ENCODE data around the gene ARIH1. TPM values are rescaled to one million over a fixed set of nuclear protein-coding genes. Genes with fewer than 3 reads are reported as not detected.

The ARIH1 gene
- total and polyA plus RNA-seq, 2 experiments from 2014 or later = 30.5 to 48.6 TPM

DNA sequence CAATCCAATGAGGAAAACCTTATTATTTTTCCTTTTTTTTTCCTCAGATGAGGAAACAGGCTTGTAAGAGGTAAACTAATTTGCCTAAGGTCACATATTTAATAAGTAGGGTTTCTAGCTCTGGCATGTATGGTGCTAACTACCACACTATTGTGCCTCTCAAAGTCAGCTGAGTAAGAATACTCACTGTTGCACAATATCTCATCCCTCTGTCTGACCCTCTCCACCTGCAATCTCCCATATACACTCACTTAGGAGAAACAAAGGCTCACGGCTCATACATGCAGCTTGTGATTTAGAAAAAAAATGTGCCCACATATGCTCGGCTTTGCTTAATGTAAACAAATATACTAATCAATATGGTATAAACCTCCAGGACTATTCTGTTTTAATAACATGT is 10.4 kb upstream of the ARIH1 start (continued):
- TF ChIP-seq NANOG (IDR thresholded peaks at IDR 0.05; ENCODE audit: borderline replicate concordance) (no peak), EZH2phosphoT487 (IDR thresholded peaks at IDR 0.05; ENCODE audit: unreplicated experiment) (no peak), EZH2 (IDR thresholded peaks at IDR 0.05; ENCODE audit: low read depth, unreplicated experiment) (no peak), CREB1 (CRISPR knock-in tag; IDR thresholded peaks at IDR 0.05; ENCODE audit: low read depth) (no peak), ZNF331 (CRISPR knock-in tag; IDR thresholded peaks at IDR 0.05; ENCODE audit: low read depth) (no peak), POLR2AphosphoS5 (IDR thresholded peaks at IDR 0.05; ENCODE audit: low read depth) (no peak)
- TF ChIP-seq, protein P1, sequence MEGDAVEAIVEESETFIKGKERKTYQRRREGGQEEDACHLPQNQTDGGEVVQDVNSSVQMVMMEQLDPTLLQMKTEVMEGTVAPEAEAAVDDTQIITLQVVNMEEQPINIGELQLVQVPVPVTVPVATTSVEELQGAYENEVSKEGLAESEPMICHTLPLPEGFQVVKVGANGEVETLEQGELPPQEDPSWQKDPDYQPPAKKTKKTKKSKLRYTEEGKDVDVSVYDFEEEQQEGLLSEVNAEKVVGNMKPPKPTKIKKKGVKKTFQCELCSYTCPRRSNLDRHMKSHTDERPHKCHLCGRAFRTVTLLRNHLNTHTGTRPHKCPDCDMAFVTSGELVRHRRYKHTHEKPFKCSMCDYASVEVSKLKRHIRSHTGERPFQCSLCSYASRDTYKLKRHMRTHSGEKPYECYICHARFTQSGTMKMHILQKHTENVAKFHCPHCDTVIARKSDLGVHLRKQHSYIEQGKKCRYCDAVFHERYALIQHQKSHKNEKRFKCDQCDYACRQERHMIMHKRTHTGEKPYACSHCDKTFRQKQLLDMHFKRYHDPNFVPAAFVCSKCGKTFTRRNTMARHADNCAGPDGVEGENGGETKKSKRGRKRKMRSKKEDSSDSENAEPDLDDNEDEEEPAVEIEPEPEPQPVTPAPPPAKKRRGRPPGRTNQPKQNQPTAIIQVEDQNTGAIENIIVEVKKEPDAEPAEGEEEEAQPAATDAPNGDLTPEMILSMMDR (conservative IDR thresholded peaks at IDR 0.05; ENCODE audit: low read depth in 2 of 2) = no peak

DNA sequence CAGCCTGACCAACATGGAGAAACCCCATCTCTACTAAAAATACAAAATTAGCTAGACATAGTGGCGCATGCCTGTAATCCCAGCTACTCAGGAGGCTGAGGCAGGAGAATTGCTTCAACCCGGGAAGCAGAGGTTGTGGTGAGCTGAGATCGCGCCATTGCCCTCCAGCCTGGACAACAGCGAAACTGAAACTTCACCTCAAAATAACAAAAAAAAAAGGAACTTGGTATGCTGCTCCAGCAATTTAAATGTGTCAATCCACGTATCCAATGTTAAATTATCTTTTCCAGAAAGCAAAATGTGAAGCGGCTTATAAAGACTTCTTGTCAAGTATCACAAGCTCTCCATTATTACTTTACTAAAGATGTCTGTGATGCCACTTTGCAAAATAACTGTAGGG is 9.9 kb upstream of the ARIH1 start:
- H3K9me3 Mint-ChIP-seq = no peaks in the 10 kb centered on the region; the same call in 2 of the 3 replicates
- ATAC-seq (no peak), DNase-seq (ENCODE audit: low spot score) (no peak)
- H3K4me3 Mint-ChIP-seq = no peak overlapping the region
- no peaks in the 10 kb centered on the region for H3K36me3 Mint-ChIP-seq (ENCODE audit: low read depth)
- Histone ChIP-seq H3K27me3 (ENCODE audit: insufficient read depth) (no peaks in the 10 kb centered on the region), H3K79me2 (replicated peaks; ENCODE audit: insufficient read depth) (no peaks in the 10 kb centered on the region), H4K20me1 (replicated peaks; ENCODE audit: insufficient read depth) (no peaks in the 10 kb centered on the region), H3K4me2 (no peak overlapping the region), H3F3A (replicated peaks; ENCODE audit: low read depth) (no peaks in the 10 kb centered on the region), H2AFZ (no peak overlapping the region), H3K9me2 (ENCODE audit: insufficient read depth) (no peaks in the 10 kb centered on the region), H3K4me3 (no peak overlapping the region), H3K27ac (ENCODE audit: low read depth) (no peak overlapping the region), H3K36me3 (ENCODE audit: insufficient read depth) (no peaks in the 10 kb centered on the region), H3K4me1 (ENCODE audit: insufficient read depth) (no peaks in the 10 kb centered on the region)
- no peaks in the 10 kb centered on the region for H3K4me1 Mint-ChIP-seq
- H3K27ac Mint-ChIP-seq = no peak overlapping the region
- peaks cover 6% of the 10 kb centered on the region for H3K27me3 Mint-ChIP-seq (ENCODE audit: insufficient read depth, low read depth, poor library complexity)
- no peak for TF ChIP-seq STAT1 (IDR thresholded peaks at IDR 0.05; ENCODE audit: unreplicated experiment)
- TF ChIP-seq ZNF114 (CRISPR knock-in tag; IDR thresholded peaks at IDR 0.05) = no peak
- no peak for TF ChIP-seq EZH2phosphoT487 (IDR thresholded peaks at IDR 0.05; ENCODE audit: unreplicated experiment)
- TF ChIP-seq JUNB (IDR thresholded peaks at IDR 0.05; ENCODE audit: unreplicated experiment) = no peak
- TF ChIP-seq ZNF331 (CRISPR knock-in tag; IDR thresholded peaks at IDR 0.05; ENCODE audit: low read depth) = no peak
- TF ChIP-seq, protein P1 (conservative IDR thresholded peaks at IDR 0.05; ENCODE audit: low read depth in 2 of 2) = no peak
- no peak for TF ChIP-seq EZH2 (IDR thresholded peaks at IDR 0.05; ENCODE audit: low read depth, unreplicated experiment)
- TF ChIP-seq POLR2AphosphoS5 (IDR thresholded peaks at IDR 0.05; ENCODE audit: low read depth) = no peak
- TF ChIP-seq, protein P2, sequence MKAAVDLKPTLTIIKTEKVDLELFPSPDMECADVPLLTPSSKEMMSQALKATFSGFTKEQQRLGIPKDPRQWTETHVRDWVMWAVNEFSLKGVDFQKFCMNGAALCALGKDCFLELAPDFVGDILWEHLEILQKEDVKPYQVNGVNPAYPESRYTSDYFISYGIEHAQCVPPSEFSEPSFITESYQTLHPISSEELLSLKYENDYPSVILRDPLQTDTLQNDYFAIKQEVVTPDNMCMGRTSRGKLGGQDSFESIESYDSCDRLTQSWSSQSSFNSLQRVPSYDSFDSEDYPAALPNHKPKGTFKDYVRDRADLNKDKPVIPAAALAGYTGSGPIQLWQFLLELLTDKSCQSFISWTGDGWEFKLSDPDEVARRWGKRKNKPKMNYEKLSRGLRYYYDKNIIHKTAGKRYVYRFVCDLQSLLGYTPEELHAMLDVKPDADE (IDR thresholded peaks at IDR 0.05) = no peak
- TF ChIP-seq, protein P3, sequence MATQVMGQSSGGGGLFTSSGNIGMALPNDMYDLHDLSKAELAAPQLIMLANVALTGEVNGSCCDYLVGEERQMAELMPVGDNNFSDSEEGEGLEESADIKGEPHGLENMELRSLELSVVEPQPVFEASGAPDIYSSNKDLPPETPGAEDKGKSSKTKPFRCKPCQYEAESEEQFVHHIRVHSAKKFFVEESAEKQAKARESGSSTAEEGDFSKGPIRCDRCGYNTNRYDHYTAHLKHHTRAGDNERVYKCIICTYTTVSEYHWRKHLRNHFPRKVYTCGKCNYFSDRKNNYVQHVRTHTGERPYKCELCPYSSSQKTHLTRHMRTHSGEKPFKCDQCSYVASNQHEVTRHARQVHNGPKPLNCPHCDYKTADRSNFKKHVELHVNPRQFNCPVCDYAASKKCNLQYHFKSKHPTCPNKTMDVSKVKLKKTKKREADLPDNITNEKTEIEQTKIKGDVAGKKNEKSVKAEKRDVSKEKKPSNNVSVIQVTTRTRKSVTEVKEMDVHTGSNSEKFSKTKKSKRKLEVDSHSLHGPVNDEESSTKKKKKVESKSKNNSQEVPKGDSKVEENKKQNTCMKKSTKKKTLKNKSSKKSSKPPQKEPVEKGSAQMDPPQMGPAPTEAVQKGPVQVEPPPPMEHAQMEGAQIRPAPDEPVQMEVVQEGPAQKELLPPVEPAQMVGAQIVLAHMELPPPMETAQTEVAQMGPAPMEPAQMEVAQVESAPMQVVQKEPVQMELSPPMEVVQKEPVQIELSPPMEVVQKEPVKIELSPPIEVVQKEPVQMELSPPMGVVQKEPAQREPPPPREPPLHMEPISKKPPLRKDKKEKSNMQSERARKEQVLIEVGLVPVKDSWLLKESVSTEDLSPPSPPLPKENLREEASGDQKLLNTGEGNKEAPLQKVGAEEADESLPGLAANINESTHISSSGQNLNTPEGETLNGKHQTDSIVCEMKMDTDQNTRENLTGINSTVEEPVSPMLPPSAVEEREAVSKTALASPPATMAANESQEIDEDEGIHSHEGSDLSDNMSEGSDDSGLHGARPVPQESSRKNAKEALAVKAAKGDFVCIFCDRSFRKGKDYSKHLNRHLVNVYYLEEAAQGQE (IDR thresholded peaks at IDR 0.05; ENCODE audit: unreplicated experiment) = no peak
- TF ChIP-seq CREB1 (CRISPR knock-in tag; IDR thresholded peaks at IDR 0.05; ENCODE audit: low read depth) = no peak
- no peak for TF ChIP-seq NANOG (IDR thresholded peaks at IDR 0.05; ENCODE audit: borderline replicate concordance)
